Dendritic cell treated with granulocyte-macrophage colony-stimulating factor and Interleukin-4, amounts not matched to agents 40 ng/mL and 50 ng/mL, for 4 days (primary cell): Measurements from ENCODE around the gene CMTM7.
"Not testable (repeated sequence)": the region's sequence is repeated elsewhere in the genome, so short reads cannot be mapped to it uniquely, and the experiment has no call there.

Experiments
- H3K27ac Mint-ChIP-seq: one replicate; pipeline ENCODE4 v1.8.0; 2022; ENCODE audit warnings: mild to moderate bottlenecking, mixed read lengths
- H3K27me3 Mint-ChIP-seq: one replicate; pipeline ENCODE4 v1.8.0; 2022; ENCODE audit warnings: mild to moderate bottlenecking, mixed read lengths
- H3K36me3 Mint-ChIP-seq: one replicate; pipeline ENCODE4 v1.8.0; 2022; ENCODE audit warnings: low read depth, mixed read lengths
- H3K4me1 Mint-ChIP-seq: one replicate; pipeline ENCODE4 v1.8.0; 2022; ENCODE audit warnings: low read depth, mixed read lengths
- H3K4me3 Mint-ChIP-seq: one replicate; pipeline ENCODE4 v1.8.0; 2022; ENCODE audit warnings: mild to moderate bottlenecking, moderate library complexity, mixed read lengths
- H3K9me3 Mint-ChIP-seq: one replicate; pipeline ENCODE4 v1.8.0; 2022; ENCODE audit warnings: mixed read lengths
- intact Hi-C: fragments of 100-400 bp; cut with micrococcal nuclease; formaldehyde crosslinking; loops from one replicate; pipeline ENCODE4 v1.15.0; 2022

The CMTM7 gene

GRCh38 chr3:32457971-32458471 is 66.4 kb downstream of the CMTM7 start:
- Mint-ChIP-seq H3K27me3 (no peaks in the 10 kb centered on the region), H3K9me3 (no peaks in the 10 kb centered on the region), H3K27ac (peak overlapping the region; percentile 89), H3K4me3 (peak overlapping the region; percentile 49), H3K4me1 (peaks cover 31% of the 10 kb centered on the region), H3K36me3 (peaks cover 55% of the 10 kb centered on the region)
- intact Hi-C loops: no loop called here

- H3K4me3 Mint-ChIP-seq: no peak overlapping the region
- no peaks in the 10 kb centered on the region for H3K27me3 Mint-ChIP-seq
- intact Hi-C loops: no loop called here
- no peak overlapping the region for H3K27ac Mint-ChIP-seq
- H3K4me1 Mint-ChIP-seq: peaks cover 31% of the 10 kb centered on the region
- H3K9me3 Mint-ChIP-seq: no peaks in the 10 kb centered on the region
- peaks cover 41% of the 10 kb centered on the region for H3K36me3 Mint-ChIP-seq
Observed at GRCh38 chr3:32459450-32459849, 67.8 kb downstream of the CMTM7 start.

DNA sequence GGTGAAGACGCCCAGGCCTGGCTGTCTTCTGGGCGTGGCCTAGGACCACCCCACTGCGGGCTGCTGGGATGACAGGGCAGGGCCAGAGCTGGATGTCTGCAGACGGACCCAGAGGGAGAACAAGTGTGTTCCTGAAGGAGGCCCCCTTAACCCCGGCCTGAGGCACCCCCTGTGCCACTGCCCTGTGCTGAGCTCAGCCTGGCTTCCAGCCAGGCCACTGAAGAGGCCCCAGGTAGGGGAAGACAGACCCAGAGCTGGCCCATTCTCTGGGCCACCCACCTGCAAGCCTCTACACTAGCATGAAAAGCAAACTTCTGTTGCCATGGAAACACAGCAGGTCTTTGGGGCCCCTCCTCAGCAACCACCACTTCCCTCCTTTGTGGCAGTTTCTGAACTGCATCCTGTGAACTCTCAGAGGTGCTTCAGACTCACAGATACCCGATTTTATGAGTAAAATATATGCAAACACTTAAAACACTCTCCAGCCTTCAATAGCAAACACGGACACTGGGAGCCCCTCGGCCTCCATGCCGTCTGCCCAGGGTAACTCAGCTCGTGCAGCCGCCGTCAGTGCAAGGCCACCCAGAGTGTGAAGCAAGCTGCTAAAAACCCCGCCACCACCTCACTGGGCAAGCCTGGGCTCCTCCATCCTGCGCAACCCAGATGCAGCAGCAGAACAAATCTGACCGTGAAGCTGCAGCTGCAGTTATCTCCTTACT is 68.5 kb downstream of the CMTM7 start:
- Mint-ChIP-seq H3K27me3 (no peaks in the 10 kb centered on the region), H3K4me1 (peaks cover 31% of the 10 kb centered on the region), H3K36me3 (peaks cover 34% of the 10 kb centered on the region), H3K4me3 (no peak overlapping the region), H3K9me3 (no peaks in the 10 kb centered on the region), H3K27ac (no peak overlapping the region)
- intact Hi-C loops: no loop called here

GRCh38 chr3:32460817-32461496 is 69.3 kb downstream of the CMTM7 start:
- intact Hi-C loops, H3K4me3 Mint-ChIP-seq, H3K27ac Mint-ChIP-seq: not testable (repeated sequence)

GRCh38 chr3:32462191-32462986 is 70.7 kb downstream of the CMTM7 start:
- H3K27ac Mint-ChIP-seq, H3K27me3 Mint-ChIP-seq, H3K4me3 Mint-ChIP-seq, H3K9me3 Mint-ChIP-seq, intact Hi-C loops: not testable (repeated sequence)
- Mint-ChIP-seq H3K36me3 (peaks cover 12% of the 10 kb centered on the region), H3K4me1 (peaks cover 37% of the 10 kb centered on the region)

More at GRCh38 chr3:32460817-32461496, 69.3 kb downstream of the CMTM7 start:
- not testable (repeated sequence) for H3K27me3 Mint-ChIP-seq, H3K9me3 Mint-ChIP-seq
- H3K36me3 Mint-ChIP-seq: peaks cover 26% of the 10 kb centered on the region
- H3K4me1 Mint-ChIP-seq: peaks cover 31% of the 10 kb centered on the region

GRCh38 chr3:32463415-32463814 is 71.8 kb downstream of the CMTM7 start:
- H3K27ac Mint-ChIP-seq, intact Hi-C loops: not testable (repeated sequence)

DNA sequence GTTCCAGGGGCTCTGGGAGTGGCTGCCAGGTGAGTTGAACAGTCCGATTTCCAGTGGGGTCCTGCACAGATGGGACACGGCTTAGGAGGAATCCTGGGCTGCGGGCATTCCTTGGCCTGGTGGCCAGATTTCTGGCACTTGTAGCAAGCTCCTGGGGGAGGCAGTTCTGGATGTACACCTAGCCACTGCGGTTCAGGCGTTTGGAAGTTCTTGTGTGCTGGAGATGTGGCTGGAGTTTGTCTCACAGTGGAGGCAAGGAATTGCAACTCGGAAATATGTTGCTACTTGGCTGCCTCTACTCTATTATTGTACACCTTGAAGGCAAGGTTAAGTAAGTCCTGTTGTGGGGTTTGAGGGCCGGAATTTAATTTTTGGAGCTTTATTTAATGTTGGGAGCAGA is 73.1 kb downstream of the CMTM7 start:
- peaks cover 44% of the 10 kb centered on the region for H3K4me1 Mint-ChIP-seq
- not testable (repeated sequence) for H3K27ac Mint-ChIP-seq
- intact Hi-C loops: loop anchor here (5.0 kb wide), 2 partner anchors 38 to 42 kb away; partner anchors contain the start of gene CMTM6

More at GRCh38 chr3:32463415-32463814, 71.8 kb downstream of the CMTM7 start:
- H3K4me1 Mint-ChIP-seq: peaks cover 34% of the 10 kb centered on the region
- H3K36me3 Mint-ChIP-seq, H3K4me3 Mint-ChIP-seq, H3K9me3 Mint-ChIP-seq, H3K27me3 Mint-ChIP-seq: not testable (repeated sequence)

DNA sequence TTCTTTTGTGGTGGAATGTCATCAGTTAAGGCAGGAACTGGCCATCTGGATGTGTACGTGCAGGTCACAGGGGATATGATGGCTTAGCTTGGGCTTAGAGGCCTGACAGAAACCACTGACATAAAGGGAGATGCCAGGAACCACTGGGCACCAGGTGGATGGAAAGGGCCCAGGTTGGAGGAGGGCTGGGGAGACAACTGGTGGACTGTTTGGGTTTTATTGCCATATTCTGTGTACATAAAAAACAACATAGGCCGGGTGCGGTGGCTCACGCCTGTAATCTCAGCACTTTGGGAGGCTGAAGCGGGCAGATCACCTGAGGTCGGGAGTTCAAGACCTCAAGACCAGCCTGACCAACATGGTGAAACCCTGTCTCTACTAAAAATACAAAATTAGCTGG is 75.2 kb downstream of the CMTM7 start:
- not testable (repeated sequence) for H3K27me3 Mint-ChIP-seq, H3K9me3 Mint-ChIP-seq, H3K4me3 Mint-ChIP-seq
- Mint-ChIP-seq H3K4me1 (peaks cover 57% of the 10 kb centered on the region), H3K36me3 (peaks cover 40% of the 10 kb centered on the region), H3K27ac (peak overlapping the region; percentile 0)
- intact Hi-C loops: loop anchor here (5.0 kb wide), 2 partner anchors 35 to 45 kb away; partner anchors contain the start of gene CMTM6

More for the DNA sequence above, 73.1 kb downstream of the CMTM7 start:
- H3K4me3 Mint-ChIP-seq, H3K9me3 Mint-ChIP-seq, H3K27me3 Mint-ChIP-seq: not testable (repeated sequence)
- H3K36me3 Mint-ChIP-seq: peaks cover 20% of the 10 kb centered on the region

DNA sequence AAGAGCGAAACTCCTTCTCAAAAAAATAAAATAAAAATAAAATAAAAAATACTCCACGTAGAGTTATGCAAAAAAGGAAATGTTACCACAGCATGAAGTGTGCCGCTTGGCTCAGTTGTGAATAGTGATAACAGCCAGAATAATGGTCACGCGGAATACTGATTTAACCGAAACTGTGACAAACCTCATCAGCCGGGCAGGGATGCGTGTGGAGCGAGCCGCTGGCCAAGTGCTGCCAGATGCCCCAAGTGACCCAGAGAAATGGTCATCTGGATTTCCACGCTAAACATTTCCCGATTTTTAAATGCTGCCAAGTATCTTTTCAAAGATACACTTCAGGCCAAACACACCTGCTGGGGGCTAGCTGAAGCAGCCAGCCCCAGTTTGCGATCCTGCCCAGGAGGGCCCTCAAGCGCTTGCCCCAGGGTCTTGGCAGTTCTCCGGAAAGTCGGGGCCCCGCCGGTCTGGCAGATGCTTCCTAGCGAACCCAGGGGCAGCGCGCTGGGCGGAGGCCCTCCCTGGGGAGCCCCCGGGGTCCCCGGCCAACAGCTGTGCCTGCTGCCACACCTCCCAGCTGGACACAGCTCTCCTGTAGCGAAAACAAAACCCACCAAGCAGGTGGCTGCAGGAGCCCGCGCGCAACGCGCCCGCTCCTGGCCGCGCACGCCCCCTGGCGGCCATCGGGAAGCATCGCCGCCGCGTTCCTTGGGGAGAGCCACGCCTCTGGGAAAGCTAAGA is 75.8 kb downstream of the CMTM7 start:
- Mint-ChIP-seq H3K4me3 (no peak overlapping the region), H3K27me3 (no peaks in the 10 kb centered on the region), H3K9me3 (no peaks in the 10 kb centered on the region), H3K4me1 (peaks cover 60% of the 10 kb centered on the region), H3K36me3 (peaks cover 47% of the 10 kb centered on the region), H3K27ac (no peak overlapping the region)
- intact Hi-C loops: loop anchor here (1.0 to 5.0 kb wide), 4 partner anchors 35 to 171 kb away; partner anchors contain the start of gene CMTM6

- peaks cover 78% of the 10 kb centered on the region for H3K4me1 Mint-ChIP-seq
- H3K27me3 Mint-ChIP-seq: no peaks in the 10 kb centered on the region
- no peaks in the 10 kb centered on the region for H3K9me3 Mint-ChIP-seq
- intact Hi-C loops: loop anchor here (2.0 to 5.0 kb wide), 3 partner anchors 33 to 173 kb away; partner anchors contain the start of gene CMTM6
- peak overlapping the region; percentile 55 for H3K27ac Mint-ChIP-seq
- H3K36me3 Mint-ChIP-seq: peaks cover 63% of the 10 kb centered on the region
- H3K4me3 Mint-ChIP-seq: no peak overlapping the region
Observed at GRCh38 chr3:32469151-32469874, 77.7 kb downstream of the CMTM7 start.

DNA sequence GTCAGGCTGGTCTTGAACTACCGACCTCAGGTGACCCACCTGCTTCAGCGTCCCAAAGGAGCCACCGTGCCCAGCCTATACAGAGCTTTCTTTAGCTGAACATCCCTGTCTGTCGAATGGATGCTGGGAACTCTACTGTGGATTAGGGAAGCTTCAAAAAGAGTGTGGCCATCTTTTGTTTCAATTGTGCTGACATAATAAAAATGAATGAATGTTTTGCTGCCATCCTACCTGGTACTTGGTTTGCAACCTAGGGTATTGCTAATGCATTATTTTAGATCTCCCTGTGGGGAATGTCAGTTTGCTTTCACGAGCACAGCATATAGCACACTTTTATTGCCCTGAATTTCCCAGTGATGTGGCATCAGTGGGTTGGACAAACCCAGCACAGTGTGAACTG is 78.7 kb downstream of the CMTM7 start:
- intact Hi-C loops: loop anchor here (10.0 kb wide), 1 partner anchor 296 kb away; no protein-coding TSS in a partner anchor
- H3K4me3 Mint-ChIP-seq: no peak overlapping the region
- H3K27ac Mint-ChIP-seq: peak overlapping the region; percentile 73
- H3K9me3 Mint-ChIP-seq: no peaks in the 10 kb centered on the region
- no peaks in the 10 kb centered on the region for H3K27me3 Mint-ChIP-seq
- H3K36me3 Mint-ChIP-seq: peaks cover 71% of the 10 kb centered on the region
- peaks cover 86% of the 10 kb centered on the region for H3K4me1 Mint-ChIP-seq

- peak overlapping the region; percentile 73 for H3K27ac Mint-ChIP-seq
- H3K36me3 Mint-ChIP-seq: peaks cover 75% of the 10 kb centered on the region
- no peak overlapping the region for H3K4me3 Mint-ChIP-seq
- H3K4me1 Mint-ChIP-seq: peaks cover 79% of the 10 kb centered on the region
- H3K27me3 Mint-ChIP-seq: no peaks in the 10 kb centered on the region
- no peaks in the 10 kb centered on the region for H3K9me3 Mint-ChIP-seq
- intact Hi-C loops: loop anchor here (10.0 kb wide), 1 partner anchor 296 kb away; no protein-coding TSS in a partner anchor
Observed at GRCh38 chr3:32471246-32471645, 79.6 kb downstream of the CMTM7 start.
